GM19238 (cell line): ENCODE measurements around the gene PAMR1.

Experiments used
- DNase-seq: peaks from one replicate; pipeline ENCODE4 v3.0.0; 2011; ENCODE audit warnings: low spot score; ENCODE audit not compliant: insufficient read length

The PAMR1 gene

GRCh38 chr11:35458846-35459245, 66.6 kb downstream of the PAMR1 start:
- DNase-seq = no peak

- DNase-seq = no peak
These were observed 71.1 kb downstream of the PAMR1 start for GRCh38 chr11:35454362-35454761.

GRCh38 chr11:35436581-35437250, 88.7 kb downstream of the PAMR1 start:
- no peak for DNase-seq

- no peak for DNase-seq
These were observed 91.8 kb downstream of the PAMR1 start for GRCh38 chr11:35433588-35433987.

- no peak for DNase-seq
These were observed 93.0 kb downstream of the PAMR1 start for GRCh38 chr11:35432464-35432863.

GRCh38 chr11:35427071-35427470, 98.3 kb downstream of the PAMR1 start:
- no peak for DNase-seq

GRCh38 chr11:35426351-35426750, 99.1 kb downstream of the PAMR1 start:
- no peak for DNase-seq

- no peak for DNase-seq
These were observed 99.7 kb downstream of the PAMR1 start for GRCh38 chr11:35425603-35426212.

GRCh38 chr11:35424157-35424940, 101.1 kb downstream of the PAMR1 start:
- DNase-seq = no peak

- no peak for DNase-seq
These were observed 105.0 kb downstream of the PAMR1 start for GRCh38 chr11:35420371-35420770.

- no peak for DNase-seq
These were observed 105.5 kb downstream of the PAMR1 start for GRCh38 chr11:35419830-35420333.

GRCh38 chr11:35419184-35419829, 106.1 kb downstream of the PAMR1 start, which contains the start of gene SLC1A2:
Gene SLC1A2, minus strand, starts transcription at chr11:35419558. Its CDS starts 592 bp downstream, at chr11:35418966.
- no peak for DNase-seq

- DNase-seq = no peak
These were observed 106.9 kb downstream of the PAMR1 start for GRCh38 chr11:35418282-35419183.

- no peak for DNase-seq
These were observed 109.9 kb downstream of the PAMR1 start for GRCh38 chr11:35415487-35415886.

- no peak for DNase-seq
These were observed 110.6 kb downstream of the PAMR1 start for GRCh38 chr11:35414776-35415175.

GRCh38 chr11:35414311-35414710, 111.1 kb downstream of the PAMR1 start:
- no peak for DNase-seq

- DNase-seq = no peak
These were observed 111.8 kb downstream of the PAMR1 start for GRCh38 chr11:35413598-35413997.

- DNase-seq = no peak
These were observed 113.1 kb downstream of the PAMR1 start for GRCh38 chr11:35412285-35412684.

- no peak for DNase-seq
These were observed 118.4 kb downstream of the PAMR1 start for GRCh38 chr11:35407041-35407440.

- no peak for DNase-seq
These were observed 121.0 kb downstream of the PAMR1 start for GRCh38 chr11:35404388-35404775.
